Effector CD4-positive, alpha-beta T cell (primary cell): ENCODE data around the gene ATP9B.
"Not testable (repeated sequence)": the region's sequence is repeated elsewhere in the genome, so short reads cannot be mapped to it uniquely, and the experiment has no call there.

Experiments used
- DNase-seq: peaks from one replicate; pipeline ENCODE4 v3.0.0-alpha.2; 2020

ATP9B gene

GRCh38 chr18:79151191-79151590 is 82.0 kb downstream of the ATP9B start:
- no peak for DNase-seq

DNA sequence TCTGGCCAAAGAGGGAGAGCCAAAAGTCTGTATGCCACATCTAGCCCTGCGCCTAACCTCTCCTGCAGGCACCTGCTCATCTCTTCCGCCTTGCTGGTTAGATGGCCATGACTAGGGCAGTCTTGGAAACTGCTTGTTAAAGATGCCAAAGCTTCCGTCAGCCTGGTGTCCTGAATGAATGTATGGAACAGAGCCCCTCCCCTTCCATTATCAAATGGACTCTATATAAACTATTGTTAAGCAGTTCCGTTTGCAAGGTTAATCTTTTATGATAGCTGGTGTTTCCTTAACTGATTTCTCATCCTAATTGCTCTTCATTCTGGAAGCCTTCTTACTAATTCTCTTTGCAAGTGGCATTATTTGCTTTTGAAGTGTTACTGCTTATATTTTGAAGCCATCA is 87.1 kb downstream of the ATP9B start:
- no peak for DNase-seq

GRCh38 chr18:79164706-79165105 is 95.5 kb downstream of the ATP9B start:
- DNase-seq = no peak

DNA sequence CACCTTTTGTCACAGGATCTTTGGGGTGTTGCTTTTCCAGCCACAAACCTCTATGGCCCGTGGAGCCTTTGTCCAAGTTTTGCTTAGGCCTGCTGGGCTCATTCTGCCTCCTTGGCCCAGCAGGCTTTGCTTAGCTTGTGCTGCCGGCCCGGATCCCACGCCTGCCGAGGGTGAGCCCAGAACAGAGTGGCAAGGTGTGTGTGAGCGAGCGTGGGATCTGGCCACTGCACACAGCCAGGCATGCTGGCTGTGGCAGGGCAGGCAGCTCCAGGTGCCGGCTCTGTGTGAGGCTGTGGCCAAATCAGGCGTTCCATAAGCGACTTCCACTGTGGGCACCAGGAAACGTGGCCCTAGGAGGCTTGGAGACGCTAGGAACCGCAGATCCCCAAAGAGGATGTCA is 97.5 kb downstream of the ATP9B start:
- DNase-seq = no peak

DNA sequence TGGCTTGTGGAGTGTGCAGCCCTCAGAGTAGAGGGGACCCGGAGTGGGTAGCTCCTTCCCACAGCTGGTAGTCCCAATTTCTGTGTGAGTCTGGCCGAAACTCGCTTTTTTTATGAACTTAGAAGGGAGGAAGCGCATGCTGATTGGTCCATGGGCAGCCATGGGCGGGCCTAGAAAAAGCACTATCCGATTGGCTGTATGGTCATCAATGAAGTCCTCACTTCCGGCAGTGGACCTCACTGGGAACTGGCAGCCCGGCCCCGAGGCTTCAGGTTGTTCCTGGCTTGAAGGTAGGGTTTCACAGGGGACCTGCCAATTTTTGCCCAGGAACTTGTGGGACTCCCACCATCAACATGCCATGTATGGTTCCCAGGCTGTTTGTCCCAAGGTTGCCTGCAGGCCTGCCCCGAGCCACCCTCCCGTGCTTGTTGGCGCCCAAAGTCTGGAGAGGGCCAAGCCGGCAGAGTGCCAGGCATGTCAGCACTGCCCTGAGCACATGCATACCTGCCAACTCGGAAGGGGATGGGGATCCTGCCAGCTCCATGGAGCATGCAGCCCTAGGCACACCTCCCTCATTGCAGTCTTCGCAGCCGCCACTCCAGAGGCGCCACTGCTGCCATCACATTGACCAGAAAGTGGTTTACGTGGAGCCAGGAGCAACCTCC is 98.5 kb downstream of the ATP9B start:
- DNase-seq = no peak

GRCh38 chr18:79169958-79170555 is 100.9 kb downstream of the ATP9B start:
- DNase-seq = no peak

GRCh38 chr18:79172331-79172730 is 103.1 kb downstream of the ATP9B start:
- DNase-seq = not testable (repeated sequence)

DNA sequence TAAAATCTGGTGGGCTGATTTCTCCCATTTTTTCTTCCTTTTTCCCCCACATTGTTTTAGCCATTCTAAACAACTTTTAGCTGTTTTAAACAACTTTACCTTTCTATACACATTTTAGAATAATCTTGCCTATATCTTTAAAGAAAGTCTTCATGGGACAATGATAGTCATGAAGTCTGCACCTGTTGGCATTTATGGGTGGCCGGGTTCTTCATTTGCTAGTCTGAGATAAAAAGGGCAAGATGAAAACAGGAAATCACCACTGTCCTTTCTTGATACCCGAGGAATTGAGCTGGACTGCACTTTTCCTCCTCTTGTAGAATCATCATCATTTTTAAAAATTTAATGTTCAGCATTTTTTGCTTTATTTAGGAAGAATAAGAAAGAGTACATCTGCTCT is 104.5 kb downstream of the ATP9B start:
- DNase-seq = no peak

GRCh38 chr18:79178113-79178531 is 108.9 kb downstream of the ATP9B start:
- no peak for DNase-seq

- no peak for DNase-seq
Observed at GRCh38 chr18:79182047-79182713, 113.0 kb downstream of the ATP9B start.

DNA sequence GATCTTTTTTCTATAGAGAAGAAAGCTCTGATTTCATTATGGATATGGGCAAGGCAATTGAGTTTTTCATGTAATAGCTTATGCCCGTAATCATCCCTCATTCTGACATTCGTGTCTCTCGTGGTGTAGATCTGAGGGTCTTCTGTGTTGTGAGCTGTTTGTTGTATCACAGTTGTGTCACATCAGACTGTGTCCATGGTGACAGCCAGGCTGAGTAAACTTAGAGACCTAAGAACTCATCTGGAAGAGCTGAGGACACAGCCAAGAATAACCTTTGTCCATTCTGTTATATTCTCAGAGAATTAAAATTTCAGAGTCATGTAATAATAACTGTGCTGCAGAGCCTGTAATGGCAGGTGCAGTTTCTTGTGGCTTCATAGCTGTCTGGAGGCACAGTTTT is 116.5 kb downstream of the ATP9B start:
- no peak for DNase-seq

- DNase-seq = no peak
Observed at GRCh38 chr18:79186649-79187048, 117.5 kb downstream of the ATP9B start.

- no peak for DNase-seq
Observed at GRCh38 chr18:79187532-79188277, 118.5 kb downstream of the ATP9B start.

DNA sequence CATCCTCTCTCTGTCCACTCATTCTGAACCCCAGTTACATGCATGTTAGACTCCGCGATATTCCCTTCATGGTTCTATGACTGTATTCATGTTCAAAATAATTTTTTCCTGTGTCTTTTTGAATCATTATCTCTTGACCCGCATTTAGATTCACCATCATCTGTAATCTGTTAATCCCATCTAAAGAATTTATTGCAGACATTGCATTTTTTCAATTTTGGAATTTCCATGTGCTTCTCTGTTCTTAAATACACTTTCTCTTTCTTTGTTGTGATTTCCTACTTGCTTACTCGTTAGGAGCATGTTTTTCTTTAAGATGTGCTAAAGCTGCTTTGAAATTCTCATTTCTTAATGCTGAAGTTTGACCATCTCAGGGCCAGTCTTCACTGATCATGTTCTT is 122.2 kb downstream of the ATP9B start:
- DNase-seq = no peak

DNA sequence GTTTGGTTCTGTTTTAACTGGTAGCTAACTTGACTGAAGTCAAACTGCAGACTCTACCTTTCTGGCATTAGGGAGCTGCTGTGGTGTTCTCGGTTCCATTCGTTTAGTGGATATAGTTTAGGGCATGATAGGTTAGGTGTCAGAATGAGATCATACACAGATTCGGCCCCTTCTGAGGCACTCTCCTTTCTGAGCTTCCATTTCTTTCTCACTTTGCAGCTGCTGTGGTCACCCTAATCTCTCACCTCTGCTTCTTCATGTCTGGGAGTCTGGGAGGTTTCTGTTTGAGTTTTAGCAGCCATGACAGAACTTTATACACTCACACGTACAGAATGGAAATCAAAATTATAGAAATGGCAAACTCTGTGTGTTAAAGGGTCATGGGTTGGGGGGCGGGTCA is 122.8 kb downstream of the ATP9B start:
- no peak for DNase-seq

DNA sequence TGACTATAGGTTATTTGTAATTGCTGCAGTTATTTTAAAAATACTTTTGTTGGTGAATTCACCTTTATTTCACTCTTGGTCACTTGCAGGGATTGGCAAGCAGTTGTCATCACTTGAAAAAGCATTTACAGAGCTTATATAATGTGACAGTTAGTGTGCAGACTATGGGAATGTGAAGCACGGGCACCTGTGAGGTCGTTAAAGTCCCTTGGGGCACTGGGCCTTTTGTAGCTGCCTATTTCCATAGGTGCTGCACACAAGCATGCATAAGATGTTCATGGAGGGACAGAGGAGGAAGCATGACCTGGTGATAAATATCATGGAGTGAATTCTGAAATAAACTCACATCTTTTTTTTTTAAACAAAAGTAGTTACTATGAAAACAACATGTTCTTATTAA is 124.6 kb downstream of the ATP9B start:
- no peak for DNase-seq

DNA sequence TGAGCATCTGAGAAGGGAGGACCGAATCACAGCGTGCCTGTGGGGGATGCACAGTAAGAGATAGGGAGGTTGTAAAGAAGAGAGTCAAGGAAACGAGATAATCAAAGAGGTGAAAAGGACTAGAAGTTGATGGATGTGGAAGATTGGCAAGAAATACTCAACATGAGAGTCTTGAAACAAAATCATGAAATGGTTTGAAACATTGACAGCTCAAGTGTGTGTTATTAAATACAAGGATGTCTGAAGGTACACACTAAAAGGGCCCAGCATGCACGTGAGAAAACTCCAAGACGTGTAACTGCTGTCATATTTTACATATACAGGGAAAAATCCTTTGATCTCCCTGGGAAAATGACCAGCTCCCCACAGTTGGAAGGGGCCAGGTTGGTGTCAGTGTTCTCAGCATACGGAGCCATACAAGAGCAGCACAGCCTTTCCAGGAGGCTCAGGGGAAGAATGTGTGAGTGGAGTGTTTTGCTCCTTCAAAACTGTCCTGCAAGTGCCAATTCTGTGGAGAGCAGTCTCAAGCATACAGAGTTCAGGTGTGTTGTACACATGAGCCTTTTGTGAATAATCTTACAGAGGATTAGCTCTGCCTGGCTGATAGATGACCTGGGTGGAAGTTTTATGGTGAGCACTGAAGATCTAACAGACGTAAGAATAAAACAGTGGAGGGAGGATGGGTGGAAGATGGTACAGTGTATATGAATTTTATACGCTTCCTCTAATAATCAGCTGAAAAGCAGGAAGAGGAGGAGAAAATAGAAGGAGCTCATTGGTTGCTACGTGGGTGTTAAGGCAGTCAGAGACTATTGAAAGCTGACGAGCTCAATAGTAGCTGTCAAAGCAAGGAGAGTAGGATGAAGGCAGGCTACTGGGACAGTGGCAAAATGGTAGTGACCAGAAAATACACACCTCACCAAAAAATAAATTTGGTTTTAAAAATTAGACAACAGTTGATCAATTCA is 126.8 kb downstream of the ATP9B start:
- no peak for DNase-seq

GRCh38 chr18:79197531-79197930 is 128.3 kb downstream of the ATP9B start:
- DNase-seq = no peak

- DNase-seq = no peak
Observed at GRCh38 chr18:79199691-79200374, 130.6 kb downstream of the ATP9B start.

- DNase-seq = peak; percentile 12
Observed at GRCh38 chr18:79200546-79201268, 131.5 kb downstream of the ATP9B start.

DNA sequence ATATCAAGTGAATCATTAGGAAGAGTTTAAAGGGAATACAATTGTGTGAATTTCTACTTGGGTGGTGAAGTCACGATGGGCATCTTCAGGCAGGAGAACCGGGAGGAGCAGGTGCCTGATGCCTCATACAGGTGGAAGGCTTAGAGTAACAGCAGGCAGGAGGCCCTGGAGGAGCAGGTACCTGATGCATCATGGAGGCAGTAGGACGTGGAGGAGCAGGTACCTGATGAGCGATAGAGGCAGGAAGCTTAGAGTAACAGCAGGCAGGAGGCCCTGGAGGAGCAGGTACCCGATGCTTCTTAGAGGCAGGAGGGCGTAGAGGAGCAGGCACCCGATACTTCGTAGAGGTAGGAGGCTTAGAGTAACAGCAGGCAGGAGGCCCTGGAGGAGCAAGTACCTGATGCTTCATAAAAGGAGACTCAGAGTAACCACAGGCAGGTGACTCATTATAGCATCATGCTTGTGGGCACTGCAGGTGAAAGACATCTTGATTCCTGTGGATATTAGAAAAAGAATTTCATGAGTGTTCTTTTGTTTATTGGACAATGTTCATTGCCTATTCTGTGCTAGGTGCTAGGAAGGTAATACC is 133.9 kb downstream of the ATP9B start:
- no peak for DNase-seq
